ENCODE results near the gene RCAN1.

GRCh38 chr21:34504595-34504994 is 110.3 kb downstream of the RCAN1 start:
- TF ChIP-seq ASH2L (IDR thresholded peaks at IDR 0.05; ENCODE audit: insufficient read length, low read depth, low read length): no peak
- TF ChIP-seq SATB2 (CRISPR knock-in tag; IDR thresholded peaks at IDR 0.05): no peak
- no peak for TF ChIP-seq MXI1 (IDR thresholded peaks at IDR 0.05; ENCODE audit: borderline replicate concordance, low read depth, low read length)
- no peak for TF ChIP-seq ZBTB7A (CRISPR knock-in tag; IDR thresholded peaks at IDR 0.05)

Measured in HepG2 (cell line).